Glutamatergic neuron (in vitro differentiated cells): ENCODE results near the gene ZMYND11. TPM values are rescaled to one million over a fixed set of nuclear protein-coding genes. Genes with fewer than 3 reads are reported as not detected.

Experiments
- DNase-seq: peaks from one replicate; pipeline ENCODE4 v3.0.0; 2022
- H3K27ac Mint-ChIP-seq: one replicate; pipeline ENCODE4 v1.8.0; 2020; ENCODE audit warnings: mild to moderate bottlenecking, mixed read lengths, inconsistent platforms; ENCODE audit not compliant: unreplicated experiment
- H3K27me3 Mint-ChIP-seq: one replicate; pipeline ENCODE4 v1.8.0; 2020; ENCODE audit warnings: mild to moderate bottlenecking, moderate library complexity, mixed read lengths, inconsistent platforms; ENCODE audit not compliant: unreplicated experiment
- H3K36me3 Mint-ChIP-seq: one replicate; pipeline ENCODE4 v1.8.0; 2020; ENCODE audit warnings: mild to moderate bottlenecking, mixed read lengths, inconsistent platforms; ENCODE audit not compliant: unreplicated experiment
- H3K4me1 Mint-ChIP-seq: one replicate; pipeline ENCODE4 v1.8.0; 2020; ENCODE audit warnings: mild to moderate bottlenecking, low read depth, mixed read lengths, inconsistent platforms; ENCODE audit not compliant: unreplicated experiment
- H3K4me3 Mint-ChIP-seq: one replicate; pipeline ENCODE4 v1.8.0; 2020; ENCODE audit warnings: mild to moderate bottlenecking, mixed read lengths, inconsistent platforms; ENCODE audit not compliant: unreplicated experiment
- H3K9me3 Mint-ChIP-seq: one replicate; pipeline ENCODE4 v1.8.0; 2020; ENCODE audit warnings: mild to moderate bottlenecking, moderate library complexity, mixed read lengths, inconsistent platforms; ENCODE audit not compliant: unreplicated experiment
- total RNA-seq: library from RNA; stranded (reverse); fragmentation: NEBNext Ultra II Directional; extraction: Animal tissue kit (Norgen Biotek cat#: 25700); gene quantifications from one replicate; pipeline ENCODE4 v1.2.1, GENCODE V29; 2021; ENCODE audit not compliant: unreplicated experiment
- TF ChIP-seq, protein P1 (sequence below): fragments of 200-600 bp; sonication (generic); IDR thresholded peaks from one replicate; pipeline ENCODE4 v1.5.0; 2021; ENCODE audit not compliant: partially characterized antibody, unreplicated experiment

The ZMYND11 gene
- total RNA-seq, 1 donor from 2014 or later: 26.6 TPM

DNA sequence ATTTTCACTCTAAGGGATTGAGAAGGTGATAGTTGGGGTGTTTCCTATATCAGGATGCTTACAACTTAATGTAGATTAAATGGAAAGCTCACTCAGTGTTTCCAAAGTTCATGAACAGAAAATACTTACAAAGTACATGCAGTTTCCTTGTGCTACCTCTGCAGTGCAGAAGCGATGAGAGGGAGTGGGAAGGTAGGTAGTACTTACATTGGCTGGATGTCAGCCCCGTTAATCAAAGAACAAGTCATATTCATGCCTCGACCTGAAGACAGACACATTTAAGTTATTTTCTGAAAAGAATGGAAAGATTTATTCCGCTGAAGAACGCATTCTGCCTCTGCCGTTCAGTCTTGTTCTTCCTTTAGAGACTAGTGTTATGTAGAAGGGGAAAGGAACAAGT, 93.1 kb downstream of the ZMYND11 start:
- Mint-ChIP-seq H3K4me1 (peaks cover 13% of the 10 kb centered on the region), H3K27me3 (no peaks in the 10 kb centered on the region), H3K4me3 (no peak overlapping the region), H3K9me3 (no peaks in the 10 kb centered on the region), H3K27ac (no peak overlapping the region), H3K36me3 (no peaks in the 10 kb centered on the region)
- TF ChIP-seq, protein P1, sequence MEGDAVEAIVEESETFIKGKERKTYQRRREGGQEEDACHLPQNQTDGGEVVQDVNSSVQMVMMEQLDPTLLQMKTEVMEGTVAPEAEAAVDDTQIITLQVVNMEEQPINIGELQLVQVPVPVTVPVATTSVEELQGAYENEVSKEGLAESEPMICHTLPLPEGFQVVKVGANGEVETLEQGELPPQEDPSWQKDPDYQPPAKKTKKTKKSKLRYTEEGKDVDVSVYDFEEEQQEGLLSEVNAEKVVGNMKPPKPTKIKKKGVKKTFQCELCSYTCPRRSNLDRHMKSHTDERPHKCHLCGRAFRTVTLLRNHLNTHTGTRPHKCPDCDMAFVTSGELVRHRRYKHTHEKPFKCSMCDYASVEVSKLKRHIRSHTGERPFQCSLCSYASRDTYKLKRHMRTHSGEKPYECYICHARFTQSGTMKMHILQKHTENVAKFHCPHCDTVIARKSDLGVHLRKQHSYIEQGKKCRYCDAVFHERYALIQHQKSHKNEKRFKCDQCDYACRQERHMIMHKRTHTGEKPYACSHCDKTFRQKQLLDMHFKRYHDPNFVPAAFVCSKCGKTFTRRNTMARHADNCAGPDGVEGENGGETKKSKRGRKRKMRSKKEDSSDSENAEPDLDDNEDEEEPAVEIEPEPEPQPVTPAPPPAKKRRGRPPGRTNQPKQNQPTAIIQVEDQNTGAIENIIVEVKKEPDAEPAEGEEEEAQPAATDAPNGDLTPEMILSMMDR: no peak
- DNase-seq: no peak

DNA sequence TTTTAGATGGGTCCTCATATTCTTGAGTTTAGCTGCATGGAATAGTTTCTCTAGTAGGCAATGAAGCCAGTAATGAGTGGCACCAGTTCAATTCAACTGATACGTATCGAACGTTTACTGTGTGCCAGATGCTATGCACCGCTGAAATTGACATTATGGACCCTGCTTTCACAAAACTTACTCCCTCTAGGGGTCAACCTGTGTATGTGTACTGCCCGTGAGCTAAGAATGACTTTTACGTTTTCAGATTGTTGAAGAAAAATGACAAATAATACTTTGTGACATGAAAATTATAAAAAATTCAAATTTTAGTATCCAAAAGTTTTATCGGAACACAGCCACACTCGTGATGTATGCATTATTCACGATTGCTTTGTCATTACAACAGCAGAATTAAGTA, 95.5 kb downstream of the ZMYND11 start:
- Mint-ChIP-seq H3K27ac (no peak overlapping the region), H3K36me3 (no peaks in the 10 kb centered on the region), H3K27me3 (no peaks in the 10 kb centered on the region), H3K9me3 (peaks cover 2% of the 10 kb centered on the region), H3K4me1 (peaks cover 31% of the 10 kb centered on the region), H3K4me3 (no peak overlapping the region)
- TF ChIP-seq, protein P1: peak; percentile 81
- no peak for DNase-seq

DNA sequence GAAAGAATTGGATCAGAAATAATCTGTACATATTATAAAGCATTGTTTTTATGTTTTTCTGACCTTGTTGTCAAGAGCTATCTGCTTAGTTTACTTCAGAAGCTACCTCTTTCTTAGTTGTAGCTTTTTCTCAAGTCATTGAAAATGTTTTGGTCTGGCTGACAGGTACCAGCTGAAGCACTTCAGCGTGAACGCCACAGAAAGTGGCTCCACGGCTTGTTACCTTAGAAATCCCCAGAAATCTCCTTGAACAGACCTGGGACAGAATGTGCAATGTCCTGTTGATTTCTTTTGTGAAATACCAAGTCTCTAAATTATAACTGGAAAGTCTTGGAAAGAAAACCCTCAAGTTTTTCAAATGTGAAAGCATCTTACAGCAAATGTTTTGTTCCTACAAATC, 96.8 kb downstream of the ZMYND11 start:
- Mint-ChIP-seq H3K36me3 (no peaks in the 10 kb centered on the region), H3K4me1 (peaks cover 35% of the 10 kb centered on the region), H3K4me3 (no peak overlapping the region), H3K9me3 (peaks cover 2% of the 10 kb centered on the region), H3K27ac (no peak overlapping the region), H3K27me3 (no peaks in the 10 kb centered on the region)
- DNase-seq: no peak
- TF ChIP-seq, protein P1: no peak

DNA sequence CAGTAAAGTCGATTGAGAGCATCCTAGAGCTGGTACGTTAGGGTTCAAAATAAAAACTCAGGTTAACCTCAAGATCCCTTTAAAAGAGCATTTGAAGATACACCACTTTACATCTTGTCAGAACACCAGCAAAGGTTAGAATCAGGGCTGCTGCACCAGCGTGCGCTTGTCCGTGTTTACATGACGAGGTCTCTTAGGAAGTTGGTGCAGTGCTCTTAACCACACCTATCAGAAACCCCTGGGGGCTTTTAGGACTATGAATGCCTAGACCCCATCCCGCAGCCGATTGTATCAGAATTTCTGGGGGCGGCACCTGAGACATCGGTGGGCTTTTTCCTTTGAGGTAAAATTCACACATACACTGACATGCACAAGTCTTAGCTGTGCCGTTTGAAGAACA, 97.6 kb downstream of the ZMYND11 start:
- Mint-ChIP-seq H3K4me1 (peaks cover 35% of the 10 kb centered on the region), H3K4me3 (no peak overlapping the region), H3K27ac (no peak overlapping the region), H3K9me3 (peaks cover 2% of the 10 kb centered on the region), H3K36me3 (no peaks in the 10 kb centered on the region), H3K27me3 (no peaks in the 10 kb centered on the region)
- TF ChIP-seq, protein P1: no peak
- no peak for DNase-seq

DNA sequence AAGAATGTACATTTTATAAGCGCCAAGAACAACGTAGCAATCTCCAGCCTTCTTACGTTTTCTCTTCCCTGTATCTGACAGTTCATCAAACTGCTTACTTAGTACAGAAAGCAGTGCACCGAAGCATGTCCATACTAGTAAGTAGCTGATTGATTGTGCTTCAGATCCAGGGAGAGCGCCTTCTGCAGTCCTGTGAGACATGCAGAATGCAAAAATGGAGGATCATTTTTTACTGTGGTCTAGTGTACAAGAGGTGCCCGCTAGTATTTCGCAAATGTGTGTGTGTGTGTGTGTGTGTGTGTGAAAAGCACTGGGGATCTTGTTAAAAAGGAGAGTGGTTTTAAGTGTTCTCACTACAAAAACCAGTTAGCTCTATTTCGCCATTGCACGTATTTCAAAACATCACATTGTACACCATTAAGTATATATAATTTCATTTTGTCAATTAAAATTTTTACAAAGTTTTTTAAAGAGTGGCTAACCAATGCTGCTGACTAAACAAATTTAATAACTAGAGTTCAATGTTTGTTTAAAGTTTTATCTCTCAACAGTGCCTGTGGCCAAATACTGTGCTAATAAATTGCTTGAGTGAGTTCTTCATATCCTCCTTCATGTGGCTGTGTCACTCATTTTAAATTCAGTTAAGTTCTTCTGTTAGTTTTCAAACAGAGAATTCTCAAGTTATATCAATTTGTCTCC, 99.6 kb downstream of the ZMYND11 start:
- TF ChIP-seq, protein P1: no peak
- H3K27ac Mint-ChIP-seq: peak overlapping the region; percentile 49
- no peaks in the 10 kb centered on the region for H3K27me3 Mint-ChIP-seq
- no peaks in the 10 kb centered on the region for H3K36me3 Mint-ChIP-seq
- peaks cover 2% of the 10 kb centered on the region for H3K9me3 Mint-ChIP-seq
- no peak overlapping the region for H3K4me3 Mint-ChIP-seq
- DNase-seq: no peak
- peaks cover 35% of the 10 kb centered on the region for H3K4me1 Mint-ChIP-seq
